WERI-Rb-1 (cell line): ENCODE data around the gene DAND5.

Experiments used
- DNase-seq: peaks from one replicate; pipeline ENCODE4 v3.0.0-alpha.2; 2020
- H3K27ac ChIP-seq: fragments of 250-450 bp; sonication (Bioruptor Pico); 2 replicates; pipeline ENCODE4 v1.5.1; 2020; ENCODE audit warnings: mild to moderate bottlenecking, moderate library complexity
- H3K27me3 ChIP-seq: fragments of 250-450 bp; sonication (Bioruptor Pico); 2 replicates; pipeline ENCODE4 v1.5.1; 2021; ENCODE audit warnings: mild to moderate bottlenecking, low read depth, moderate library complexity; ENCODE audit not compliant: insufficient read depth, severe bottlenecking
- H3K36me3 ChIP-seq: fragments of 250-450 bp; sonication (Bioruptor Pico); 2 replicates; pipeline ENCODE4 v1.5.1; 2020; ENCODE audit warnings: mild to moderate bottlenecking, moderate library complexity
- H3K4me3 ChIP-seq: 2 replicates; pipeline ENCODE4 v1.5.1; 2011; ENCODE audit warnings: low read depth, mild to moderate bottlenecking, control low read depth, low read length
- H3K9me3 ChIP-seq: fragments of 250-450 bp; sonication (Bioruptor Pico); 2 replicates; pipeline ENCODE4 v1.5.1; 2021; ENCODE audit warnings: mild to moderate bottlenecking, moderate library complexity; ENCODE audit not compliant: severe bottlenecking
- TF ChIP-seq, protein P1 (sequence below): IDR thresholded peaks from 2 replicates; pipeline ENCODE4 v1.5.1; 2011; ENCODE audit warnings: low read depth, mild to moderate bottlenecking, control low read depth, inconsistent platforms, low read length

DAND5 gene

DNA sequence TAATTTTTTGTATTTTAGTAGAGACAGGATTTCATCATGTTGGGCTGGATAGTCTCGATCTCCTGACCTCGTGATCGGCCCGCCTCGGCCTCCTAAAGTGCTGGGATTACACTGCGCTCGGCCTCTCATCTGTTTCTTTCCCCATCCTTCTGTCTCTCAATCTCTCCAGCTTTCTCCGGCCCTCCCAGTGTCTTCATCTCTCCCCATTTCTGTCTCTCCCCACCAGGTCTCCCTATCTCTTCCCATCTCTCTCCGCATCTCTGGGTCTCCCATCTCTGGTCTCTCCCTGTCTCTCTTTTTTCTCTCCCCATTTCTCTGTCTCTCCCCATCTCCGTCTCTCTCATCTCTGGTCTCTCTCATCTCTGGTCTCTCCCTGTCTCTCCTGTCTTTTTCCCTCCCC lies 13.7 kb downstream of the DAND5 start:
- Histone ChIP-seq H3K4me3 (peak overlapping the region; percentile 36), H3K36me3 (no peaks in the 10 kb centered on the region), H3K9me3 (no peaks in the 10 kb centered on the region), H3K27me3 (no peaks in the 10 kb centered on the region), H3K27ac (no peak overlapping the region; the same call in 1 of the 2 replicates)
- no peak for DNase-seq
- TF ChIP-seq, protein P1, sequence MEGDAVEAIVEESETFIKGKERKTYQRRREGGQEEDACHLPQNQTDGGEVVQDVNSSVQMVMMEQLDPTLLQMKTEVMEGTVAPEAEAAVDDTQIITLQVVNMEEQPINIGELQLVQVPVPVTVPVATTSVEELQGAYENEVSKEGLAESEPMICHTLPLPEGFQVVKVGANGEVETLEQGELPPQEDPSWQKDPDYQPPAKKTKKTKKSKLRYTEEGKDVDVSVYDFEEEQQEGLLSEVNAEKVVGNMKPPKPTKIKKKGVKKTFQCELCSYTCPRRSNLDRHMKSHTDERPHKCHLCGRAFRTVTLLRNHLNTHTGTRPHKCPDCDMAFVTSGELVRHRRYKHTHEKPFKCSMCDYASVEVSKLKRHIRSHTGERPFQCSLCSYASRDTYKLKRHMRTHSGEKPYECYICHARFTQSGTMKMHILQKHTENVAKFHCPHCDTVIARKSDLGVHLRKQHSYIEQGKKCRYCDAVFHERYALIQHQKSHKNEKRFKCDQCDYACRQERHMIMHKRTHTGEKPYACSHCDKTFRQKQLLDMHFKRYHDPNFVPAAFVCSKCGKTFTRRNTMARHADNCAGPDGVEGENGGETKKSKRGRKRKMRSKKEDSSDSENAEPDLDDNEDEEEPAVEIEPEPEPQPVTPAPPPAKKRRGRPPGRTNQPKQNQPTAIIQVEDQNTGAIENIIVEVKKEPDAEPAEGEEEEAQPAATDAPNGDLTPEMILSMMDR = no peak

DNA sequence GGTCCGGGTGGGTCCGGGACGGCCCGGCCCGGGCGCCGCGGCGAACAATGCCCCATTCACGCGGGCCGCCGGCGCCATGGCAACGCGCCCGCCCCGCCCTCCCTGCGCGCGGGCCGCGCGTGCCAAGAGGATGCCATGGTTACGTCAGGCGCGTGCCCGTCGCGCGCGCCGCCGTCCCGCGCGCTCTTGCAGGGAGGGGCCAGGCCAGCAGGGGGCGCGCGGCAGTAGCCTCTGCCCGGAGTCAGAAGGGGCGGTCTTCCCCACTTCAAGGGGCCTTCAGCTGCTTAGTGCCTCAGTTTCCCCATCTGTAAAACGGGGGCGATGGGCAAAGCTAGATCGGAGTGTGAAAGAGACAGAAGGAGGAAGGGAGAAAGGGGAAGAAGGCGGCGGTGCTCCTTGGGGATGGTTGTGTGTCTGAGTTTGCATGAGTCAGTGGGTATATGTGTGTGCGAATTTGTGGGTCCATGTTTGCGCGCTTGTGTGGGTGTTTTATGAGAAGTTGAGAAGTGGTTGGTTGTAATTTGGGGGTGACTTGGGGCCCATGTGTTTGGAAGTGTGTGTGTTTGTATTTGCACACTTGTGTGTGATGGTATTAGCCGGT lies 14.3 kb downstream of the DAND5 start:
- H3K27ac ChIP-seq = no peak overlapping the region; the same call in 1 of the 2 replicates

DNA sequence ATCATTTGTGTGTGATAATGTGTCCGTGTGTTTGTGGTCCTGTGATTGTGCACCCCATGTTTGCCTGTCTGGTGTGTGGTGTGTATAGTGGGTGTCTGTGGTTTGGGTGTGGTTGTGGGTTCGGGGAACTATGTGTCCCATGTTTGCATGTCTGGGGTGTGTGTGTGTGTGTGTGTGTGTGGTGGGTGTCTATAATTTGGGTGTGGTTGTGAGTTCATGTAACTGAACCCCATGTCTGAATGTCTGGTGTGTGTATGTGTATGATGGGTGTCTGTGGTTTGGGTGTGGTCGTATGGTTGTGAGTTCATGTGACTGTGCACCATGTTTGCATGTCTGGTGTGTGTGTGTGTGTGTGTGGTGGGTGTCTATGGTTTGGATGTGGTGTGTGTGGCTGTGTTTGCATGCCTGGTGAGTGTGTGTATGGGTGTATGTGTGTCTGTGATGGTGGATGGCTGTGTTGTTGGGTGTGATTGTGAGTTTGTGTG lies 14.8 kb downstream of the DAND5 start:
- TF ChIP-seq, protein P1 = no peak
- H3K27ac ChIP-seq = no peak overlapping the region

More for the DNA sequence above, 14.3 kb downstream of the DAND5 start:
- H3K4me3 ChIP-seq = peak overlapping the region; percentile 36
- no peaks in the 10 kb centered on the region for H3K9me3 ChIP-seq
- TF ChIP-seq, protein P1 = peak; percentile 88
- no peaks in the 10 kb centered on the region for H3K36me3 ChIP-seq
- no peaks in the 10 kb centered on the region for H3K27me3 ChIP-seq
- peak; percentile 69 for DNase-seq

DNA sequence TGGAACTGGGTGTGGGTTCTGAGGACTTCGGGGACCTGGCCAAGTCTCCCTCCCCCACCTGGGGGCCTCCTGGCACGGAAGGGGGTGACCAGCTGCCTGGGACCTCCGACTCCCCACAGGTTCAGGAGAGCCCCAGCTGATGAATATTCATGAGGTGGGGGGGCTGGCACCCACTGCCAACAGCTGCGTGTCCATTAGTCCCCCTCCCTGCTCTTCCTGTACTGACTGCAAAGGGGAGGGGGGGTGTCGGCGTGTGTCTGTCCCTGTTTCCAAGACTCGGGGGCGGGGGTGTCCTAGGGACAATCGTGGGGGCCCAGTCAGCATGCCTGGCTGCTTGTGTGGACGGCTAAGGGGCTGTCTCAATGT lies 15.3 kb downstream of the DAND5 start:
- Histone ChIP-seq H3K36me3 (no peaks in the 10 kb centered on the region), H3K27ac (no peak overlapping the region), H3K27me3 (no peaks in the 10 kb centered on the region), H3K9me3 (no peaks in the 10 kb centered on the region), H3K4me3 (no peak overlapping the region)
- DNase-seq = no peak
- TF ChIP-seq, protein P1 = no peak

More for the DNA sequence above, 14.8 kb downstream of the DAND5 start:
- H3K27me3 ChIP-seq = no peaks in the 10 kb centered on the region
- DNase-seq = no peak
- no peaks in the 10 kb centered on the region for H3K36me3 ChIP-seq
- H3K9me3 ChIP-seq = no peaks in the 10 kb centered on the region
- no peak overlapping the region for H3K4me3 ChIP-seq

DNA sequence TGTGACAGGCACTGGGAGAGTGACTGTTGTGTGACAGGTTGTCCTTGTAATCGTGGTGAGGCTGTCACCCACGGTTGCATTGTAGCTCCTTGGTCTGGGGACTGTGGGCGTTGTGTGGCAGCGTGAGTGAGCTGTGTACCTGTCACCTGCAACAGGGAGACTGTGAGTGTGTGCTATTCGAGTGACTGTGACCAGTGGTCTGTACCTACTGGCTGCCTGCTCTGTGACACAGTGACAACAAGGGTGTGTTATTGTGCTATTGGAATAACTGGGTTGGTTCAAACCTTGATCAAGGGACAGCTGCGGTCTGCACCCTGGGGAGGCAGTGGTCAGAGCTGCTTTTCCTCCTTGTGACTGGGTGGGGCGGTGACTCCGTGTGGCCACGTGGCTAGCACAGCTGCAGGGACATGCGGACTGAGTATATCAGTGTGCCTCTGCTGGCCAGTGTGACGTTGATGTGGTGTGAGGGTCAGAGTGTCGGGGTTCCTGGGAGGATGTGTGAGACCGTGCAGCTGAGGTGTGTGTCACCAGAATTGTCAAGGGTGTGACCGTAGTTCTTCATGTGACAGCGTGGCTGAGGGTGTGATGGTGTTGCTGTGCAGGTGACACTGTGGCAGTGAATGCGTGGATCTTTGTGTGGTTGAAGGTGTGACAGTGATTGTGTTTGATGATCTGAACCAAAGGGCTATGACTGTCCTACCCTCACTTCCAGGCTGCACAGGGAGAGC lies 15.8 kb downstream of the DAND5 start:
- Histone ChIP-seq H3K27me3 (no peaks in the 10 kb centered on the region), H3K27ac (no peak overlapping the region), H3K4me3 (no peak overlapping the region), H3K9me3 (no peaks in the 10 kb centered on the region), H3K36me3 (no peaks in the 10 kb centered on the region)
- peak; percentile 31 for DNase-seq
- TF ChIP-seq, protein P1 = no peak

DNA sequence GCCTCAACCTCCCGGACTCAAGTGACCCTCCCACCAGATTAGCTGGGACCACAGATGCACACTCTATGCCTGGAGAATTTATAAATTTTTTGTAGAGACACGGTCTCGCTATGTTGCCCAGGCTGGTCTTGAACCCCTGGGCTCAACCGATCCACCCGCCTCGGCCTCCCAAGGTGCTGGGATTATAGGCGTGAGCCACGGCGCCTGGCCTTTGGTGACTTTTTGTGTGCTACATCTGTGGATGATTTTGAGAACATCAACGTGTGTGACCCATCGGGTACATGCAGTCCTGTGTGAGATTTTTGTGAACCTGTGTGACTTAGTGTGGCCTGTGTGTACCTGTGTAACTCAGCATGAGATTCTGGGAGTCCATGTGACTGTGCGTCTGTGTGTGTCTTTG lies 17.4 kb downstream of the DAND5 start:
- H3K27me3 ChIP-seq = no peaks in the 10 kb centered on the region
- no peaks in the 10 kb centered on the region for H3K36me3 ChIP-seq
- no peaks in the 10 kb centered on the region for H3K9me3 ChIP-seq
- TF ChIP-seq, protein P1 = no peak
- H3K27ac ChIP-seq = no peak overlapping the region
- no peak overlapping the region for H3K4me3 ChIP-seq
- no peak for DNase-seq
